Measurements from ENCODE around the gene ZNF385C. TPM values are rescaled to one million over a fixed set of nuclear protein-coding genes. Genes with fewer than 3 reads are reported as not detected.

Gene ZNF385C
- total RNA-seq, 6 donors from 2014 or later, result 0.30 to 2.1 (median 0.44) TPM

GRCh38 chr17:41989702-41990419 lies 108.4 kb downstream of the ZNF385C start:
- TF ChIP-seq EP300 (IDR thresholded peaks at IDR 0.05) (no peak), POLR2AphosphoS5 (IDR thresholded peaks at IDR 0.05) (no peak), CTCF (IDR thresholded peaks at IDR 0.05) (no peak), POLR2A (IDR thresholded peaks at IDR 0.05) (no peak)
- Histone ChIP-seq H3K4me1 (peaks cover 0 to 9% (median 0%) of the 10 kb centered on the region in 4 donors), H3K4me3 (no peak overlapping the region), H3K9me3 (no peaks in the 10 kb centered on the region), H3K27ac (peak overlapping the region in 1 of 4 donors; percentile 10), H3K27me3 (no peaks in the 10 kb centered on the region), H3K36me3 (peaks cover 43 to 100% (median 75%) of the 10 kb centered on the region in 4 donors)
- no peak for DNase-seq
- 85 to 91% methylated on average over 5 of the region's 5 CpGs for WGBS, 2 donors
- no peak for ATAC-seq (ENCODE audit: low FRiP score in 2 of 2)

GRCh38 chr17:41988418-41988817 lies 109.9 kb downstream of the ZNF385C start:
- Histone ChIP-seq H3K4me3 (no peak overlapping the region), H3K27me3 (no peaks in the 10 kb centered on the region), H3K36me3 (peaks cover 42 to 100% (median 76%) of the 10 kb centered on the region in 4 donors), H3K9me3 (no peaks in the 10 kb centered on the region), H3K4me1 (peaks cover 0 to 9% (median 0%) of the 10 kb centered on the region in 4 donors), H3K27ac (no peak overlapping the region)
- no peak for DNase-seq
- WGBS, 2 donors, result 98 to 100% methylated on average over 2 of the region's 2 CpGs
- TF ChIP-seq EP300 (IDR thresholded peaks at IDR 0.05), result no peak
- ATAC-seq (ENCODE audit: low FRiP score in 2 of 2), result no peak

GRCh38 chr17:41987642-41988041 lies 110.6 kb downstream of the ZNF385C start:
- Histone ChIP-seq H3K27me3 (no peaks in the 10 kb centered on the region), H3K27ac (no peak overlapping the region), H3K4me1 (peaks cover 0 to 9% (median 0%) of the 10 kb centered on the region in 4 donors), H3K9me3 (no peaks in the 10 kb centered on the region), H3K36me3 (peaks cover 36 to 100% (median 75%) of the 10 kb centered on the region in 4 donors), H3K4me3 (no peak overlapping the region)
- 78 to 89% methylated on average over 2 to 3 of the region's 3 CpGs for WGBS, 2 donors
- ATAC-seq (ENCODE audit: low FRiP score in 2 of 2) (no peak), DNase-seq (no peak)
- no peak for TF ChIP-seq POLR2A (IDR thresholded peaks at IDR 0.05)

GRCh38 chr17:41986634-41987033 lies 111.6 kb downstream of the ZNF385C start:
- ATAC-seq (ENCODE audit: low FRiP score in 2 of 2) (no peak), DNase-seq (no peak)
- Histone ChIP-seq H3K4me1 (peaks cover 0 to 9% (median 0%) of the 10 kb centered on the region in 4 donors), H3K36me3 (peaks cover 36 to 100% (median 75%) of the 10 kb centered on the region in 4 donors), H3K27me3 (no peaks in the 10 kb centered on the region), H3K4me3 (no peak overlapping the region), H3K27ac (no peak overlapping the region), H3K9me3 (no peaks in the 10 kb centered on the region)
- WGBS, 2 donors, result 93 to 100% methylated on average over 1 of the region's 1 CpG
- no peak for TF ChIP-seq CTCF (IDR thresholded peaks at IDR 0.05)
- no peak for TF ChIP-seq POLR2A (IDR thresholded peaks at IDR 0.05)
- no peak for TF ChIP-seq POLR2AphosphoS5 (IDR thresholded peaks at IDR 0.05)
- TF ChIP-seq EP300 (IDR thresholded peaks at IDR 0.05), result no peak

- TF ChIP-seq EP300 (IDR thresholded peaks at IDR 0.05), result no peak
- TF ChIP-seq CTCF (IDR thresholded peaks at IDR 0.05), result no peak
- TF ChIP-seq POLR2AphosphoS5 (IDR thresholded peaks at IDR 0.05), result no peak
- TF ChIP-seq POLR2A (IDR thresholded peaks at IDR 0.05), result no peak
- peaks cover 0 to 9% (median 0%) of the 10 kb centered on the region in 4 donors for H3K4me1 ChIP-seq
- no peak overlapping the region for H3K4me3 ChIP-seq
- no peak overlapping the region for H3K27ac ChIP-seq
- DNase-seq (no peak), ATAC-seq (ENCODE audit: low FRiP score in 2 of 2) (no peak)
- H3K9me3 ChIP-seq, result no peaks in the 10 kb centered on the region
- H3K36me3 ChIP-seq, result peaks cover 35 to 100% (median 80%) of the 10 kb centered on the region in 4 donors
- H3K27me3 ChIP-seq, result no peaks in the 10 kb centered on the region
- 94 to 96% methylated on average over 8 of the region's 8 CpGs for whole genome bisulfite sequencing, 2 donors
Measured at GRCh38 chr17:41985919-41986318, 112.4 kb downstream of the ZNF385C start.

GRCh38 chr17:41984454-41984853 lies 113.8 kb downstream of the ZNF385C start:
- H3K27me3 ChIP-seq, result no peaks in the 10 kb centered on the region
- H3K27ac ChIP-seq, result no peak overlapping the region
- no peaks in the 10 kb centered on the region for H3K9me3 ChIP-seq
- H3K36me3 ChIP-seq, result peaks cover 27 to 100% (median 78%) of the 10 kb centered on the region in 4 donors
- no peak for ATAC-seq (ENCODE audit: low FRiP score in 2 of 2)
- H3K4me3 ChIP-seq, result no peak overlapping the region
- TF ChIP-seq POLR2A (IDR thresholded peaks at IDR 0.05), result no peak
- no peak for TF ChIP-seq EP300 (IDR thresholded peaks at IDR 0.05)
- TF ChIP-seq CTCF (IDR thresholded peaks at IDR 0.05), result no peak
- TF ChIP-seq POLR2AphosphoS5 (IDR thresholded peaks at IDR 0.05), result no peak
- 95 to 99% methylated on average over 8 of the region's 8 CpGs for WGBS, 2 donors
- no peaks in the 10 kb centered on the region for H3K4me1 ChIP-seq
- no peak for DNase-seq
